BJ (cell line): ENCODE measurements around the gene CPSF4L. TPM values are rescaled to one million over a fixed set of nuclear protein-coding genes. Genes with fewer than 3 reads are reported as not detected.

Experiments
- CTCF ChIA-PET: fragments of 350-600 bp; formaldehyde crosslinking; extraction: SDS; loops from one replicate; lab custom pipeline; 2021; ENCODE audit warnings: antibody characterized with exemption, inconsistent platforms; lab: Yijun Ruan, JAX
- POLR2A ChIA-PET: fragments of 300-600 bp; sonication (Branson Sonifier 250); formaldehyde crosslinking; extraction: SDS; loops from one replicate; lab custom pipeline; 2021; ENCODE audit warnings: antibody characterized with exemption; lab: Charles Lee
- DNase-seq: peaks from one replicate; pipeline ENCODE4 v3.0.0-alpha.2; 2011; ENCODE audit warnings: low read depth
- H3K27me3 ChIP-seq: 2 replicates; pipeline ENCODE4 v1.6.0; 2011; ENCODE audit warnings: low read length; ENCODE audit not compliant: control insufficient read depth, insufficient read depth
- H3K36me3 ChIP-seq: 2 replicates; pipeline ENCODE4 v1.5.1; 2011; ENCODE audit warnings: low read length; ENCODE audit not compliant: control insufficient read depth, insufficient read depth
- H3K4me3 ChIP-seq: 2 replicates; pipeline ENCODE4 v1.5.1; 2011; ENCODE audit warnings: low read depth, mild to moderate bottlenecking, control low read depth, low read length
- polyA plus RNA-seq: library from polyadenylated mRNA; depleted of rRNA; stranded (reverse); fragments of >200 nt; gene quantifications from 2 replicates; pipeline ENCODE4 v1.2.3, GENCODE V29; 2011
- TF ChIP-seq, protein P1 (sequence below): IDR thresholded peaks from 2 replicates; pipeline ENCODE4 v1.5.1; 2011; ENCODE audit warnings: low read depth, mild to moderate bottlenecking, control low read depth, inconsistent platforms, low read length, moderate library complexity; ENCODE audit not compliant: insufficient read depth

CPSF4L gene
- polyA plus RNA-seq, 1 experiment = 0.13 TPM

DNA sequence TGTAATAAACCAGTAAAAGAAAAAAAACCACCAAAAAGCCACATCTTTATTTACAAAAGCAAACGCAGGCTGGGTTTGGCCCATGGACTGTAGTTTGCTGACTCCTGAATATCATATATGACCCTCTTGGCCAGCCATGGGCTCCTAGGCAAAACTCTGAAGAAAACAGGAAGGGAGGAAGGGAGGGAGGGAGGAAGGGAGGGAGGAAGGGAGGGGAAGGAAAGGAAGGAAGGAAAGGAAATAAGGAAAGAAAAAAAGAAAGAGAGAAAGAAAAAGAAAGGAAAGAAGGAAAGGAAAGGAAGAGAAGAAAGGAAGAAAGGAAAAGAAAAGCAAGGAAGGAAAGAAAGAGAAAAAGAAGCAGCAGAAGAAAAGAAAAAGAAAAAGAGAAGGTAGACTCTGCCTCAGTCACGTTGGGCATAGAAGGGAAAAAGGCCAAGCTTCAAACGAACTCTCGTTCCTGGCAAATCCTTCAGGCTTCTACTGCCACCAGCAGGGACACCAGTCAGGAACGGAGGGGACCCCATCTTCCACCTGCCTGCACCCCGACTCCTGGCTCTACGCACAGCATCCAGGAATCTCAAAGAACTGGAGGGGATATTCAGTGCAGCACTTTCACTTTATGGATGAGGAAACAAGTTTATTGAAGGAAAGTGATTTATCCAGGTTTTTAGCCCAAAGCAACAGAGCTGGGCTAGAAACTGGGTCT, 28.0 kb upstream of the CPSF4L start:
- TF ChIP-seq, protein P1, sequence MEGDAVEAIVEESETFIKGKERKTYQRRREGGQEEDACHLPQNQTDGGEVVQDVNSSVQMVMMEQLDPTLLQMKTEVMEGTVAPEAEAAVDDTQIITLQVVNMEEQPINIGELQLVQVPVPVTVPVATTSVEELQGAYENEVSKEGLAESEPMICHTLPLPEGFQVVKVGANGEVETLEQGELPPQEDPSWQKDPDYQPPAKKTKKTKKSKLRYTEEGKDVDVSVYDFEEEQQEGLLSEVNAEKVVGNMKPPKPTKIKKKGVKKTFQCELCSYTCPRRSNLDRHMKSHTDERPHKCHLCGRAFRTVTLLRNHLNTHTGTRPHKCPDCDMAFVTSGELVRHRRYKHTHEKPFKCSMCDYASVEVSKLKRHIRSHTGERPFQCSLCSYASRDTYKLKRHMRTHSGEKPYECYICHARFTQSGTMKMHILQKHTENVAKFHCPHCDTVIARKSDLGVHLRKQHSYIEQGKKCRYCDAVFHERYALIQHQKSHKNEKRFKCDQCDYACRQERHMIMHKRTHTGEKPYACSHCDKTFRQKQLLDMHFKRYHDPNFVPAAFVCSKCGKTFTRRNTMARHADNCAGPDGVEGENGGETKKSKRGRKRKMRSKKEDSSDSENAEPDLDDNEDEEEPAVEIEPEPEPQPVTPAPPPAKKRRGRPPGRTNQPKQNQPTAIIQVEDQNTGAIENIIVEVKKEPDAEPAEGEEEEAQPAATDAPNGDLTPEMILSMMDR = no peak
- ChIA-PET CTCF (interaction anchor here (1.2 to 3.8 kb wide), 3 partner anchors 9 to 80 kb away, joined by 3 to 20 read pairs (median 15); no protein-coding TSS in a partner anchor), POLR2A (no interaction called here)
- H3K27me3 ChIP-seq = no peaks in the 10 kb centered on the region
- no peak overlapping the region for H3K4me3 ChIP-seq
- peaks cover 15% of the 10 kb centered on the region for H3K36me3 ChIP-seq
- DNase-seq = no peak

DNA sequence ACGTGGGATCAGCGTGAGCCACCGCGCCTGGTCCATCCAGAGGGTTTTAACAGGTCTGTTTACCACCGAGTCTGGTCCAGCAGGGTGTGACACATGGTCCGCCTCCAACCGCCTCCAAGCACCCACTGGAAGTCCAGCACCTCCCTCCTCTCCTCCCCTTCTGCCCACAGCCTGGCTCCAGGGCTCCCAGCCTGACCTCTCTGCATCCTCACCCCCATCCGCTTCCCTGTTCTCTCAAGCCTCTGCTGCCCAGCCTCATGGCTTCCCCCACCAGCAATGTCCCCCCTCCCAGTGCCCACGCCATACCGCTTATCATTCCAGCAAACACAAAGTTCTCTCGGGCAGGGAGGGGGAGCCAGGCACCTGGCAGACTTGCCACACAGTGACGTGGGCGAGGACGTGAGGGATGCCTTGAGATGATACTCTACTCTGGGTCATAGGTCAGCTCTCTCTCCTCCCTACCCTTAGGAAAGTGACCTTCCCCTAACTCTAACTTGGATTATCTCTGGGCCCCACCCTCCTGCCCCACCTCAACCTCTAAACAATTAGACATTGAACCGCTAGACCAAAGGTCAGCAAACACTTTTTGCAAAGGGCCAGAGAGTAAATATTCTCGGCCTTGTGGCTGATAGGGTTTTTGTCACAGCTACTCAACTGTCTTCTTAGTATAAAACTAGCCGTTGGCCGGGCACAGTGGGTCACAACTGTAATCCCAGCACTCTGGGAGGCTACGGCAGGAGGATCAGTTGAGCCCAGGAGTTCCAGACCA, 27.0 kb upstream of the CPSF4L start:
- ChIA-PET POLR2A (interaction anchor here (0.7 kb wide), 1 partner anchor 37 kb away, joined by 6 read pairs; no protein-coding TSS in a partner anchor), CTCF (interaction anchor here (1.2 kb wide), 1 partner anchor 8 kb away, joined by 3 read pairs; no protein-coding TSS in a partner anchor)
- TF ChIP-seq, protein P1 = no peak
- no peak for DNase-seq
- H3K27me3 ChIP-seq = no peaks in the 10 kb centered on the region
- H3K36me3 ChIP-seq = peaks cover 16% of the 10 kb centered on the region
- no peak overlapping the region for H3K4me3 ChIP-seq

DNA sequence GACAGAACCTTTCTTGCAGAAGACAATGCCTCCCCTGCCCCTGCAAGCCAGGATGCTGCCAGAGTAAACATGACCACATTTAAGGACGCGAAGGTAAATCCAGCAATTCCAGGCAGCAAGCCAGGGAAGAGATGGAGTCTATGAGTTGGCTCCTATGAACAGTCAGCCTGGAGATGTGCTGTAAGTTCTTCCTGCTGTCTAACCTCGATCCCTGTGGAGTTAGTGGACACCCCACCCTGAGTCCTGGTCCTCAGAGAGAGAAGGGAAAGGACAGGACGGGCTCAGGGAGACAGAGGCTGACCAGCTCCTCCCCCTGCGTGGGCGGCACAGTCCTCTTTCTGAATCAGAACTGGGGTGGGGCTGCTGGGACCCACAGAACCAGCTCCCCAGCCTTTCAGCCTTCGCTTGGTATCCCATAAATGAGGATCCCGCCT, 25.2 kb upstream of the CPSF4L start:
- TF ChIP-seq, protein P1 = no peak
- no peak for DNase-seq
- Histone ChIP-seq H3K27me3 (no peaks in the 10 kb centered on the region), H3K4me3 (no peak overlapping the region), H3K36me3 (peaks cover 20% of the 10 kb centered on the region)
- ChIA-PET CTCF (interaction anchor here (1.4 kb wide), 1 partner anchor 21 kb away, joined by 3 read pairs; no protein-coding TSS in a partner anchor), POLR2A (no interaction called here)

DNA sequence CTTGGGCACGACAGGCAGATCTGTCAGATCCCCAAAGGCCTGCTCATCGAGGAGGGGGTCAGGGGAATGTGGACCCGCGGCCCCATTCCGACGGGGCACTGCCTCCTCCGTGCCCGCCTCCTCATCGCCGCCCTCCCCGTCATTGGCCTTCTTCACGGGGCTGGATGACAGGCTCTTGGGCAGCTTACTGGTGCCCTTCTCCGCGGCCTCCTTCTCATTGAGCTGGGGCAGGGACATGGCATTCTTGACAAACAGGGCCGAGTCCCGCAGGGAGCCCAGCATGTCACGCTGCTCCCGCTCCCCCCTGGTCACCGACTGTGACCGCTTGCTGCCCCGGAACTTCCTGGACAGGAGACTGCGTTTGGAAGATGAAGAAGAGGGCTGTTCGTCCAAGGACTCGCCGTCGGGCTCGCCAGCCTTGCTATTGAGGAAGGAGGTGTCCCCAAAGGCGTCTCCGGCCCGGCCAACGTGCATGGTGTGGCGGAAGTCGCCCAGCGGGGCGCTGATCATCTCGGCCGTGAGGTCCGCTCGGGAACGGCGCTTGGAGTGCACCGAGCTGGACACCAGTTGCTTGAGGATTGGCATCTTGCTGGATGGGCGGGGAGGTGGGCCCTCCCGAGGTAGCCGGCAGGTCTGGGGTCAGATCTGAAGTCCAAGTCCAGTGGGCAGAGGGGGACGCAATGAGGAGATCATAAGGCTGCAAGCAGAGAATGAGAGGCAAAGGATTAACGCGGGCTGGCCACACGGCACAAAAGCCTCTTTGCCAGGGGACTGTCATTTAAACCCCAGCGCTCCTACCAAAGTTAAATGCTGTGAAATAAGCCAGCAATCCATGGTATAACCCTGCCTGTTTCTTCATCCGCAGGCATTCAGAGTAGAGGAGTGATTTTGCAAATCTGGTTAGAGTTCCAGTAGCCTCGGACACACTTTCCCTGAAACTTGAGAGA, 24.5 kb upstream of the CPSF4L start:
- no peak for DNase-seq
- POLR2A ChIA-PET = no interaction called here
- H3K27me3 ChIP-seq = no peaks in the 10 kb centered on the region
- CTCF ChIA-PET = interaction anchor here (1.4 kb wide), 1 partner anchor 22 kb away, joined by 3 read pairs; no protein-coding TSS in a partner anchor
- H3K36me3 ChIP-seq = peaks cover 24% of the 10 kb centered on the region
- TF ChIP-seq, protein P1 = no peak
- no peak overlapping the region for H3K4me3 ChIP-seq
